Ascending aorta (tissue), 2 donors: Measurements from ENCODE around the gene HYKK. TPM values are rescaled to one million over a fixed set of nuclear protein-coding genes. Genes with fewer than 3 reads are reported as not detected.

Source experiments
- DNase-seq, 2 donors: peaks; one replicate each; pipeline ENCODE4 v3.0.0-alpha.2; 2019; ENCODE audit warnings: low spot score in 2 of 2
- H3K27ac ChIP-seq, 2 donors: fragments of 200-600 bp; sonication (generic); one replicate each; pipeline ENCODE4 v1.5.1; 2016 to 2017; ENCODE audit warnings: mild to moderate bottlenecking in 1 of 2
- H3K27me3 ChIP-seq: fragments of 200-600 bp; sonication (generic); one replicate; pipeline ENCODE4 v1.5.1; 2017
- H3K36me3 ChIP-seq, 2 donors: fragments of 200-600 bp; sonication (generic); one replicate each; pipeline ENCODE4 v1.5.1; 2016
- H3K4me1 ChIP-seq, 2 donors: fragments of 200-600 bp; sonication (generic); one replicate each; pipeline ENCODE4 v1.5.1; 2016 to 2017; ENCODE audit warnings: mild to moderate bottlenecking in 1 of 2
- H3K4me3 ChIP-seq, 2 donors: fragments of 200-600 bp; sonication (generic); one replicate each; pipeline ENCODE4 v1.5.1; 2016 to 2017; ENCODE audit warnings: mild to moderate bottlenecking in 1 of 2
- H3K9me3 ChIP-seq, 2 donors: fragments of 200-600 bp; sonication (generic); one replicate each; pipeline ENCODE4 v1.5.1; 2016
- intact Hi-C: fragments of 100-400 bp; cut with DNase I; formaldehyde crosslinking; loops from one replicate; pipeline ENCODE4 v1.15.1; 2023
- total RNA-seq: library from RNA; depleted of rRNA; stranded (reverse); fragments of >200 nt; gene quantifications from one replicate; pipeline ENCODE4 v1.1.0, GENCODE V29; 2016
- TF ChIP-seq, protein P1 (sequence below), 3 experiments: fragments of 200-600 bp in 2 of 3; fragments of 450-650 bp in 1 of 3; sonication (generic) in 2 of 3; IDR thresholded peaks; one replicate each; pipeline ENCODE4 v1.5.1; 2016 to 2019; ENCODE audit warnings: antibody characterized with exemption in 3 of 3, mild to moderate bottlenecking in 1 of 3, moderate library complexity in 1 of 3

HYKK gene
- total RNA-seq, 1 donor from 2014 or later = 9.0 TPM

DNA sequence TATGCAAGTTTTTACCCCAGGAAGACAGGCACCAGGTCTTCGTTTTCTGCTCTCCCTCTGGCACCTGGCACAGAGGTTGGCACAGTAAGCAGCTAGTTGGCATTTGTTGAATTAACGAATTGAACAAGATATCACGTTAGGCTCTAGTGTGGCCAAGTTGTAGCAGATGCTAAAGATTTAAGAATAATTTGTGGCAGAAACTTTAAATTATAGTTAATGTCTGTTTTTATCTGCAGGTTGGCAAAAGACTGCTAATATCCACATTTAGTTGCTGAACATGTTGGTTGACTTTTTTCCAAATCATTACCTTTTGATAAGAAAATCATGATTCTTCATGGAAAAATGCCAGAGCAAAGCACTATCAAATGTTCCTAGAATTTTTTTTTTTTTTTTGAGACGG lies 66.0 kb downstream of the HYKK start:
- H3K9me3 ChIP-seq = no peaks in the 10 kb centered on the region
- no peaks in the 10 kb centered on the region for H3K4me1 ChIP-seq
- intact Hi-C loops = no loop called here
- no peaks in the 10 kb centered on the region for H3K36me3 ChIP-seq
- DNase-seq = no peak
- H3K27me3 ChIP-seq = no peaks in the 10 kb centered on the region
- TF ChIP-seq, protein P1, sequence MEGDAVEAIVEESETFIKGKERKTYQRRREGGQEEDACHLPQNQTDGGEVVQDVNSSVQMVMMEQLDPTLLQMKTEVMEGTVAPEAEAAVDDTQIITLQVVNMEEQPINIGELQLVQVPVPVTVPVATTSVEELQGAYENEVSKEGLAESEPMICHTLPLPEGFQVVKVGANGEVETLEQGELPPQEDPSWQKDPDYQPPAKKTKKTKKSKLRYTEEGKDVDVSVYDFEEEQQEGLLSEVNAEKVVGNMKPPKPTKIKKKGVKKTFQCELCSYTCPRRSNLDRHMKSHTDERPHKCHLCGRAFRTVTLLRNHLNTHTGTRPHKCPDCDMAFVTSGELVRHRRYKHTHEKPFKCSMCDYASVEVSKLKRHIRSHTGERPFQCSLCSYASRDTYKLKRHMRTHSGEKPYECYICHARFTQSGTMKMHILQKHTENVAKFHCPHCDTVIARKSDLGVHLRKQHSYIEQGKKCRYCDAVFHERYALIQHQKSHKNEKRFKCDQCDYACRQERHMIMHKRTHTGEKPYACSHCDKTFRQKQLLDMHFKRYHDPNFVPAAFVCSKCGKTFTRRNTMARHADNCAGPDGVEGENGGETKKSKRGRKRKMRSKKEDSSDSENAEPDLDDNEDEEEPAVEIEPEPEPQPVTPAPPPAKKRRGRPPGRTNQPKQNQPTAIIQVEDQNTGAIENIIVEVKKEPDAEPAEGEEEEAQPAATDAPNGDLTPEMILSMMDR (IDR thresholded peaks at IDR 0.05) = no peak
- H3K4me3 ChIP-seq = no peak overlapping the region
- H3K27ac ChIP-seq = no peak overlapping the region

DNA sequence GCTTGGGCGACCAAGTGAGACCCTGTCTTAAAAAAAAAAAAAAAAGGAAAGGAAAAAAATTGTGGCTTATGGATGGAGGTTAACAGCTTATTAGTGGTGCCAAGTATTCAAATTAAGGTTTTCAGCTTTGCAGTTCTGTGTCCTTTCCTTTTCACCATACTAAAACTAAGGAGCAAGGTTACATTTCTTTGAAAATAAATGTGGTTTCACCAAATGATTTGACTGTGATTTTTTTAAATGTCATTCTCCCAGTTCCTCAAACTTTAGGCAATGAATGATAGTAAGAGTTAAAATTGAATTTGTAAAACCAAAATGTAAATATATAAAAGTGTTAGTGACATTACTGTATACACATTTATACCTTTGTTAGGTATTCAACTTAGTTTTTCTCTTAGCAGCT lies 67.6 kb downstream of the HYKK start:
- Histone ChIP-seq H3K9me3 (no peaks in the 10 kb centered on the region), H3K4me3 (no peak overlapping the region), H3K4me1 (no peaks in the 10 kb centered on the region), H3K36me3 (no peaks in the 10 kb centered on the region), H3K27ac (no peak overlapping the region), H3K27me3 (no peaks in the 10 kb centered on the region)
- intact Hi-C loops = no loop called here
- TF ChIP-seq, protein P1 (IDR thresholded peaks at IDR 0.05) = no peak
- no peak for DNase-seq

Other genes with a start within 250 kb of the HYKK start
- 3.5 TPM for gene DNAJA4, start 243.0 kb upstream of the HYKK start, total RNA-seq
- 19.9 TPM for gene SKIC8, start 208.0 kb upstream of the HYKK start, total RNA-seq
- gene CRABP1, start 167.2 kb upstream of the HYKK start, total RNA-seq = not detected
- gene IREB2, start 69.4 kb upstream of the HYKK start, total RNA-seq = 12.7 TPM
- gene PSMA4, start 32.9 kb downstream of the HYKK start, total RNA-seq = 94.7 TPM
- gene CHRNA5, start 57.9 kb downstream of the HYKK start, total RNA-seq = not detected
- not detected for gene CHRNA3, start 113.4 kb downstream of the HYKK start, total RNA-seq
- gene CHRNB4, start 133.6 kb downstream of the HYKK start, total RNA-seq = not detected